Frontal cortex (tissue), 4 donors: ENCODE data around the gene IPCEF1. TPM values are rescaled to one million over a fixed set of nuclear protein-coding genes. Genes with fewer than 3 reads are reported as not detected.
A peak's percentile ranks its signal among the peaks of the same experiment; 100 is the strongest.

ENCODE experiments used
- DNase-seq, 2 donors: peaks; one replicate each; pipeline ENCODE4 v3.0.0; 2012; ENCODE audit warnings: low spot score in 2 of 2
- FAIRE-seq: peaks from 2 replicates; lab custom pipeline; 2012; peaks lifted over from hg19 to GRCh38; lab: Jason Lieb, UNC
- total RNA-seq: library from RNA; depleted of rRNA; stranded (reverse); fragments of >200 nt; gene quantifications from one replicate; pipeline ENCODE4 v1.2.3, GENCODE V29; 2014
- donor health status: control.
- donor health status: control.
- donor health status: control.

IPCEF1 gene
- total RNA-seq, 1 donor from 2014 or later, result 10.6 TPM

DNA sequence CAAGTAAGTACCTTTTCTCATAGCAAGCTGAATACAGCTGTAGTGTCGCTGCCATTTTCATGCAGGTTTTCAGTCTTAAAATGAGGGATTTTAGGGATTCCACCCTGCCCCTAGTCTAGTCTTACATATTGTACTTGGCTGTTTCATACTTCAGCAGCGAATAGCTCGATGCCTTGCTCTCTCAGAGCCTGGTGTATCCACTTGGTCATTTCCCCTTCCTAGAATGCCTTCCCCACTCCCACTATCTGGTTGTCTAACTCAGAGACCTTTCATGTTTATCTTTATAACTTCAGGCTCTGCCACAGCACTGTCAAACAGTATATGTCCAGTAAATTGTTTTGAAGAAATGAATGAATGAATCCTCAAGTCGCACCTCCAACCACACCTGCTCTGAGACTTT lies 21.1 kb upstream of the IPCEF1 start:
- FAIRE-seq (no peak), DNase-seq (no peak)

DNA sequence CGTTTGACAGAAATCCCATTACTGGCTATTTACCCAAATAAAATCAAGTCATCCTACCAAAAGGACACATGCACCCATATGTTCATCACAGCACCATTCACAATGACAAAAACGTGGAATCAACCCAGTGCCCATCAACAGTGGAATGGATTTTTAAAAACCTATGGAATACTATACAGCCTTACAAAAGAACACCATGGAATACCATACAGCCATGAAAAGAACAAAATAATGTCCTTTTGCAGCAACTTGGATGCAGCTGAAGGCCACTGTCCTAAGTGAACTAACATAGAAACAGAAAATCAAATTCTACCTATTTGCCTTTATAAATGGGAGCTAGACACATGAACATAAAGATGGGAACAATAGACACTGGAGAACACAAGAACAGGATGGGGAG lies 17.4 kb upstream of the IPCEF1 start:
- DNase-seq, result no peak
- no peak for FAIRE-seq

DNA sequence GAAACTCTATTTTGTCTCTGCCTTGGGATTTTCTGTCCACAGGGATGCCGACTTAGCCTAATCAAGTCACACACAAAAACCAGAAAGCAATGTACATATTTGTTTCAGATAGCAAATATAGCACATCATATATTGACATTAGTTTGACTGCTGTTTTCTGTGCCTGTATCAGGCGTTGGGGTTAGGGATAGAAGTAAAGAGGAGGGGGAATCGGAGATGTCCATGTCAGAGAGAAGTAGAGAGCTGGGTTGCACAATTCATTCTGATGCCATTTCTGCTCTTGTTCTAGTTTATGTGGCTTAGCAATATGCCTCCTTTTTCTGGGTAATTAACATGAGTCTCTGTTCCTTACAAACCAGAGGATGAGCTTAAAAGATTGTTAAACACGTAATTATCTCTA lies 14.7 kb upstream of the IPCEF1 start:
- FAIRE-seq (no peak), DNase-seq (no peak)

DNA sequence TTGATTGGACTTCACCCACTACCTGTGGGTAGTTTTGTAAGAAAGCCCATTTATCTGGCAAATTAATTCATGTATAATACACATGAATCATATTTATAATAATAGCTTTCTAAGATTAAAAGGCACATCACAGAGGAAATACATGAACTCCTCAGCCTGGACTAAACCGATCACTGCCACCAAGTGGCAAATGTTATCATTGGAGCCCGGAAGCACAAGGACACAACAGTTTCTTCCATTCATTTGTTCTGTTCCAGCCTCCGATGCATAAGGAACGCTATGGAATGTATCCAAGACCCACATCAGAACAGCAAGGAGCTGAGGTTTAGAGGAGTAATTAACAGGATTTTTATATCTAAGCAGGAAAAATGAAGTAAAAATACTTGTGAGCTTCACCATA lies 13.9 kb upstream of the IPCEF1 start:
- DNase-seq (peak; percentile 28 to 45), FAIRE-seq (peak; percentile 28)

DNA sequence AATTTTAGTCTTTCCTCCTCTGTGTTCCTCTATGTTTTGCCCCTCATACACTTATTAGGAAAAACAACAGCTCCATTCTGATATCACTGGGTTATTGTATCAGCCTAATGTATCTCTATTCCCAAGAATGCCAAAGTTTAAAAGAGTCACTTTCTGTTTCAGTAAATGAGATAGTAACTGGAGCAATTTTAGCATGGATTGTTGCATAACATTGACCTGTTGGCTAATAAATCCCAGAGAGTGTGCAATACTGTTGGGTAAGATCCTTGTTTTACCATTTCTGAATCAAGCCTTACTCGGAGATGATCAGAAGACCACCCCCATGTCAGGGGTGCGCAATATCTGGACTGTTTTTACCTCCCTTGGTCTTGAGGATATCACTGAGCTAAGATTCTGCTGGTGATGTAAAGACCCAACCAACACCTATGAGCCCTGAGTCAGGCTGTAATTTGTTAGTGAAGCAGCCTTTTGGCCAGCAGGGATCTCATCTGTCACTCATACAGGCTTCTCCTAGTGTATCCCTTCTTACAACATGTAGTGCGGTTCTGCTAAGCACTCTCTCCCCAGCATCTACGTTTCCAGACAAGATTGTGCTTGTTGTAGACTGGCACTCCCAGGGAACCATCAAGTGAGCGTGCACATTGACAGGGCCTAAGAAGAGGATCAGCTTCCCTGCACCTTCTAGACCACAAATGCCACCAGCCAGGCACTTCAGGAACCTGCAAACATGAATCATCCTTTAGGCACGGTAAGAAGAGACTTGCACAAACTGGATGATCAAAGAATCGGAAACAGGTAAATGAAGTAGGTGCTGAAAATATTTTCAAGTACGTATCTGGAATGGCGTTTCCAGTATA lies 11.5 kb upstream of the IPCEF1 start:
- DNase-seq (no peak), FAIRE-seq (no peak)

DNA sequence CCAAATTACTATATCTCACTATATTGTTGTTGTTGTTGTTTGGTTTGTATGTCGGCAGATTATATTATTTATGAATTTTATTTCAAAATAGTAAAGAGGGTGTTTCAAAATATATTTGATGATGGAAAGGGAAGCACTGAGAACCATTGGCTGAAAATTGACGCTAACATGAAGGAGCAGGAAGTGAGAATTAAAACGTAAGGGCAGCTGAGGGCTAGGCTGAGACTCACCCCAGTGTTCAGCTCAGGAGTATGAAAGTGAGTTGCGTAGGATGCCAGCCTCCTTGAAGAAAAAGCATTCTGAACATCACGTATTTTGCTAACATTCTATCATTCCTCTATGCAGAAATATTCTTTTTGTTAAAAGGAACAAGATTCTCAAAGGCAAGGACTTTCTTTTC lies 10.7 kb upstream of the IPCEF1 start:
- FAIRE-seq, result no peak
- no peak for DNase-seq

DNA sequence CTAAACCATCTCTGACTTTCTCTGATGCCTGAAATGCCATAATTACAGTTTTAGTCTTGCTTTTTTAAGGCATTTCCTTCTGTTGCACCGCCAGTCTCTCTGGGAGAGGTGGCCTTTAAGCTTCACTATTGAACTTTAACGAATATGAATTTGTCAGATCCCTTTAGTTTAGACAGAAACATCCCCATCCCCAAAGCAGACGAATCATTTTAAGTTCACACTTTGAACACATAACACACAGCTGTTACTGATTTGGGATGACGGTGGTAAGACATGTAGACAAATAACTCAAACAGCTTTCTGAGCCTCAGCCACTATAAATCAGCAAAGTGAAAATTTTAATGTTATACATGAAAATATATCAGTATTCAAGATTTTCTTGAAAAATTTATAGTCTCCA lies 7.2 kb upstream of the IPCEF1 start:
- DNase-seq (no peak), FAIRE-seq (no peak)

DNA sequence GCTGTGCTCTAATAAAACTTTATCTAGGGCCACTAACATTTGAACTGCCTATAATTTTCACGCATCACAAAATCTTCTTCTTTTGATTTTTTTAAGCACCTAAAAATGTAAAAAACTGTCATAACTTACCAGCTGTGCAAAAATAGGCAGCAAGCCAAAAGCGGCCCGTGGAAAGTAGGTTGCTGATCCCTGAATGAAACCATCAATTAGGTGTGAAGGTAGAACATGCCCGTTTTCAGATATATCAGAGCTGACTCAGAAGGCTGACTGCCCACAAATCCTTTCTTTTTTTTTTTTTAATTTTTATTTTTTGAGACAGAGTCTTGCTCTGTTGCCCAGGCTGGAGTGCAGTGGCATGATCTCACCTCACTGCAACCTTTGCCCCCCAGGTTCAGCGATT lies 4.9 kb upstream of the IPCEF1 start:
- FAIRE-seq, result no peak
- no peak for DNase-seq

DNA sequence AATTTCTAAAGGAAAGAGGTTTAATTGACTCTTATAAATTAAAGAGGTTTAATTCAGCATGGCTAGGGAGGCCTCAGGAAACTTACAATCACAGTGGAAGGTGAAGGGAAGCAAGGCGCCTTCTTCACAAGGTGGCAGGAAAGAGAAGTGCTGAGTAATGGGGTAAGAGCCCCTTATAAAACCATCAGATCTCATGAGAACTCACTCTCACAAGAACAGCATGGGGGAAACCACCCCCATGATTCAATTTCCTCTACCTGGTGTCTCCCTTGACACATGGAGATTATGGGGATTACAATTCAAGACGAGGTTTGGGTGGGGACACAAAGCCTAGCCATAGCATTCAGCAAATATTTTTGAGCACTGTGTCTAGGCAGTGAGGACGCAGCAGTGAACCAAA lies 3.9 kb upstream of the IPCEF1 start:
- FAIRE-seq, result no peak

DNA sequence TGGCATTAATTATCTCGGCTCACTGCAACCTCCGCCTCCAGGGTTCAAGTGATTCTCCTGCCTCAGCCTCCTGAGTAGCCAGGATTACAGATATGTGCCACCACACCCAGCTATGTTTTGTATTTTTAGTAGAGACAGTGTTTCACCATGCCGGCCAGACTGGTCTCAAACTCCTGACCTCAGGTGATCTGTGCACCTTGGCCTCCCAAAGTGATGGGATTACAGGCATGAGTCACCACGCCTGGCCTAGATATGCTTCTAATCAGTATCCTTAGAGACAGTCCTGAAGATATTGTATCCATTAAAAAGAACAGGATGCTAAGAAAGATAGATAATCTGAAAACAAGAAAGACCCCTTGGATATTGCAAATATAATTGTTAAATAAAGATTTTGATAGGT lies 3.1 kb upstream of the IPCEF1 start:
- FAIRE-seq (no peak), DNase-seq (no peak)

More for the DNA sequence above, 3.9 kb upstream of the IPCEF1 start:
- DNase-seq, result no peak

DNA sequence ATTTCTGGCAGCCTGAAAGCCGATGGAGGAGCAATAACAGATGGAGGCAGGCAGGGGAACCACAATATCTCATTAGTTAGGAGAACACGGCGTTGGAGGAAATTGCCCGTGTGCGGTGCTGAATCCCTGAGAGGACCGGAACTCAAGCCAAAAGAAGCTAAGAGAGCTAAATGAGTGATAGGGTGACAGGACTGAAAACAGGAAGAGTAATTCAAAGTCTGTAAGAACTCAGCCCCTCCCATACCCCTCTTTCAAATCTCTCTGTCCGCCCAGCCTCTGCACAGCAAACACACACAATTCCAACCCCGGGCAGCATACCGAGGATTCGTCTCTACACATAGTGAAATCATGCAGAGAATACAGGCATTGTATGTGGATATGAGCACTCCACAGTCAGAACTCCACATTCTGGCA lies 2.6 kb upstream of the IPCEF1 start:
- DNase-seq, result no peak
- no peak for FAIRE-seq

DNA sequence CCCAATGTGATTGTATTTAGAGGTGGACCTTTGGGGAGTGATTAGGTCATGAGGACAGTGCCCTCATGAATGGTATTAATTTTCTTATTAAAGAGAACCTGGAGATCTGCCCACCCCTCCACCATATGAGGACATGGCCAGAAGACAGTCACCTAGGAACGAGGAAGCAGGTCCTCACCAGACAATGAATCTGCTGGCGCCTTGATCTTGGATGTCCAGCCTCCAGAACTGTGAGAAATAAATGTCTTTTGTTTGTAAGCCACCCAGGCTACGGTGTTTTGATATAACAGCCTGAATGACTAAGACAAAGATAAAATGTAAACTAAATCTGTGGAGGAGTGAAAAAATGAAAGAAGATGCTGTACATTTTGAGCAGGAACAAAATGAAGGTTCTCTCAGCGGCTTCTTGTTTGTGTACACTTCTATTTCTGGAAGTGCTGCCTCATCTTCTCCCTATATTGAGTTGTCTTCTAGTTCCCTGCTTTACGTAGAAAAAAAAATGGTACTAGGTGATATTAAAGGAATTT lies 1.5 kb upstream of the IPCEF1 start:
- FAIRE-seq, result no peak
- no peak for DNase-seq

DNA sequence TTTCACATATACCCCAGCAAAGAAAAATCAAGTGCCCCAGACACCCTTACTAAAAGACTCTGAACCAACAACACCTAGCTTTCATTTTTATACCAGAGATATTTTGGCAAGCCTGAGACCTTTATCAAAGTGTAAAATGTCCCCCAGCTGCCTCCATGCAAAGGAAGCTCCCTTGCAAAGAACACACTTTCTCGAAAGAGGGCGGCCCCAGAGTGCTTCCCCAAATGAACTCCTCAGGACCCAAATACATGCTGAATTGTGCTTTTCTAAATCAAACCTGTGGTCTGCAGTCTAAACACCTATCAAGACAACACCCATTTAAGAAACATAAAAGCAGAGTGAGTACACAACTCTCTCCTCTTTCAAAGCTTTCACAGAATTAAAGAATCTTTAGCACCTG lies 490 bp downstream of the IPCEF1 start:
- FAIRE-seq, result no peak
- no peak for DNase-seq

DNA sequence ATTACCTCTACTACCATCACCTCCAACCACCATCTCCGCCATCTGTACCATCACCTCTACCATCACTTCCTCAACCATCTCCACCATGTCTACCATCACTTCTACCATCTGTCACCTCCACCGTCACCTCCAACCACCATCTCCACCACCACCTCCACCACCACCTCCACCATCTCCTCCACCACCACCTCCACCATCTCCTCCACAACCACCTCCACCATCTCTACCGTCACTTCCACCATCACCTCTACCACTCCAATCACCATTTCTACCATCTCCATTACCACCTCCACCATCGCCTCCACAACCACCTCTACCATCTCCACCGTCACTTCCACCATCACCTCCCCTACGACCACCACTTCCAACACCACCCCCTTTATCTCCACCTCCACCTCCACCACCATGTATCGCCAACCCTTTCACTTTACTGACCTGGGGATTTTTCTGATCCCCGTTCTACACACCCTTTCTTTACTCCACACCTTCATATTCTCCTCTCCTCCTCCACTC lies 2.3 kb downstream of the IPCEF1 start:
- FAIRE-seq, result no peak
- no peak for DNase-seq

DNA sequence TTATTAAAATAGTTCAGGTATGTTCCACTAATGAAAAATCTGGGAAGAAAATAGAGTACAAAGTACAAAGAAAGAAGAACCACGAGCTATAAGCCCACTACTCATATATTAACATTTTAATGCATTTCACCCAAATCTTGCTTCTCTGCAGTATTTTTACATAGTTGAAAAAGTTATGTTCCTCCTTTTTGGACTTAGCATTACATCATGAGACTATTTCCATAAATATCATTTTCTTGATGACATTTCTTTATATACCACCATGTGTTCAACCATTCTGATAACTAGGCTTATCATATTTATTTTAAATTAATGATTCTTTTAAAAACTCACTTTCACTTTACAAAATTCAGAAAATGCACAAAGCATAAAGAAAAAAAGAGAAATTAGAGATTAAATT lies 3.0 kb downstream of the IPCEF1 start:
- no peak for FAIRE-seq

DNA sequence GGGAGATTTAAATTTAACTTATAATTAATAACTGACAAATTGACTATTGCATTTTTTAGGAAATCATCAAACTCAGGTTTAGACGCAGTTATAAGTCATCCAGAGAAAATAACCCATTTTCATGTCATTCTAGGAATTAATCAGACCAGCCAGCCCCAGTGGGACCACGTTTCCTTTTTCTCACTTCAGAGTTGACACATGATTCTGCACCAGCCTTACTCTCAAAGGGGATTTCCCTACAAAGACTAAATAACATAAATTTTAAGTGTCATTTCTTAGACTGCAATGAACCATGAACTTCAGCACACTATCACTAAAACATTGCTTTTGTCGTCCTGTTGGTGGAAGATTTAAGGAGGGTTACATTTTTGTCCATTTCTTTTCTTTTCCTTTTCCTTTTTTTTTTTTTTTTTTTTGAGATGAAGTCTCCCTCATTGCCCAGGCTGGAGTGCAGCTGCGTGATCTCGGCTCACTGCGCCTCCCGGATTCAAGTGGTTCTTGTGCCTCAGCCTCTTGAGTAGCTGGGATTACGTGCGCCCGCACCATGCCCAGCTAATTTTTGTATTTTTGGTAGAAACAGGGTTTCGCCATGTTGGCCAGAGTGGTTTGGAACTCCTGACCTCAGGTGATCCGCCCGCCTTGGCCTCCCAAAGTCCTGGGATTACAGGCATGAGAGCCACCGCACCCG lies 3.6 kb downstream of the IPCEF1 start:
- no peak for DNase-seq
- FAIRE-seq, result no peak

More for the DNA sequence above, 3.0 kb downstream of the IPCEF1 start:
- no peak for DNase-seq

DNA sequence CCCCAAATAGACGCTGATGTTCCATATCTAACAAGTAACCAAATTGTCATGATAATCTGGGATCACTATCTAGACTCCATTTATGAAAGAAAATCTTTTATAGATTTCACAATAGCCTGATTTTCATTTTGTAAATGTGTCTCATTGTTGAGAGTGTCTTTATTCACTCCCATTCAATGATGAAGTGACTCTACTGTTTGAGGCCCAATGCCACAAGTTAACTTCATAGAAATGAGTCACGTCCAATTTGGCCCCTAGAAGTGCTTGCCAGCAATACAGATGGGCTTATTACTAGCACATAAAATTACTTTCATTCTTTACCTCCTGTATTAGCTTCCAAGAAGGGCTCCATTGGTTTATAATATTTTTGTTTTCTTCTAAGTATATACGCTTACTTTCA lies 6.3 kb downstream of the IPCEF1 start:
- DNase-seq (no peak), FAIRE-seq (peak; percentile 71)

DNA sequence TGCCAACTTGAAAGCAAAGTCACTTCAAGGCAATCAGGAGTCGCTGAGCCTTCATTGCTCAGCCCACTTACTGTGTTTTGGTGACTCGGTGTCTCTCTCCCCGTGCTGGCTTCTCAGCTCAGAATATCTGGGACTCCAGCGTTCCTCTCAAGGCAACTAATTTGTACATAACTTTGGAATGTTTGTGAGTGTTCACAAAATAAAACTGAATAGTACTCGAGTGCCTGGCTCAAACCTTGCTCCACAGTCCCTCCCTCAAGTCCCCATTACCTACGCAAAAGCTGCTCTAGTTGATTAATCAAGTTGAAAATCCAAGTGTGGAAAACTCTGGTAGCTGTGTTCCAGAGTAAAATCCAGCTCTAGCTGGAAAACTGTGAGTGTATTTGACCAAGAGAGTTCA lies 8.6 kb downstream of the IPCEF1 start:
- FAIRE-seq (no peak), DNase-seq (no peak)

DNA sequence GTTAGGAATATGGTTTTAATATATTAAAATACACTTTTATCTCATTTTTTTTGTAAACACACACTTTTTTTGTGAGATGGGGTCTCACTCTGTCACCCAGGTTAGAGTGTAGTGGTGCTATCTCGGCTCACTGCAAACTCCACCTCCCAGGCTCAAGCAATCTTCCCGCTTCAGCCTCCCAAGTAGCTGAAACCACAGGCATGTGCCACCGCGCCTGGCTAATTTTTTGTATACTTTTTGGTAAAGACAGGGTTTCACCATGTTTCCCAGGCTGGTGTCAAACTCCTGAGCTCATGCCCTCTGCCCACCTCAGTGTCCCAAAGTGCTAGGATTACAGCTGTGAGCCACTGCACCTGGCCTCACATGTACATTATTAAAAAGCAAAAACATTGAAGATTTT lies 10.8 kb downstream of the IPCEF1 start:
- FAIRE-seq (no peak), DNase-seq (no peak)

DNA sequence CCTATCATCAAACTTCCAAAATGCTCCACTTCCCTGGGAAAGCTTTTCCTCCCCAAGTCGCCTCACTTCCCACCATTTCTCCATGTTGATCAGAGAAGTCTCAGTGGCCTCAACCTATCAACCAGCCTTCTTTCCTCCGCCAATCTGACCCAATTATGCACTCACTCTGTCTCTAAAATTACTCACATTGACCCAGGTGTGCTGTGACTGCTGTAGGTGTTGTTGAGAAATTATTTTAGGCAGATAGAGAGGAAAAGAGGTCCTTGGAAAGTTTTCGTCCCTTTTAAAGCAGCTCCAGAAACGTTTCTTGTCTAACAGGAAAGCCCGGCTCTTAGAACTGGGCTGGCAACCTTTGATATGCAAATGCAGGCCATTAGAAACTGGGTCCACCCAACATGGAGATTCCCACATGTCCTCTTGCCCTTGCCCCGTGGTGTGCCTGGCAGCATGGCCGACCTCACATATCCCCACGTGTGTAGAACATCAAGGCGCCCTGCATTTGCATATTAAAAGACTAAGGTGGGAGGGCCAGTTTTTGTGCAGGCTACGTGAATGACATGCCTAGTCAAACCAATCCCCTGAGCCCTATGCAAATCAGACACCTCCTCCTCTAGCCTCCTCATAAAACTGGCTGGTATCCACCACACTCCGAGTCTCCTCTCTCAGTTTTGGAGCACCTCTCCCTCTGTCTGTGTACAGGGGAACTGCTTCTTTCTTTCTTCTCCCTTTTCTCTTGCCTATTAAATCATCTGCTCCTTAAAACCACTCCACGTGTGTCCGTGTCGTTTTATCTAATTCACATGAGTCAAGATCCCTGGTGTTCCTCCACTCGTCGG lies 12.9 kb downstream of the IPCEF1 start:
- FAIRE-seq, result no peak
- DNase-seq, result no peak
